ENCODE results near the gene KDM1B.

DNA sequence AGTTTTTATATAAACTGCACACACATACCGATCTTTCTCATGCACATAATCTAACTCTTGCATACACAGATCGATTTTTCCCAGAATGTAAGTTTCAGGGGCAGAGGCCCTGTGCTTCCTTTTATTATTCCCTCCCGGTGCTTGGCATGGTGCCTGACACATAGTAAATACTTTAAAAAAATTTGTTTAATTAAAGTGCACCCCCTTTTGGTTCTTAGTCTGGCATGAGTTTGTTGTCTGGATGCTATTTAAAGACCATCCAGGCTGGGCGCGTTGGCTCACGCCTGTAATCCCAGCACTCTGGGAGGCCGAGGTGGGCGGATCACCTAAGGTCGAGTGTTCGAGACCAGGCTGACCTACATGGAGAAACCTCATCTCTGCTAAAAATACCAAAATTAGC is 114.5 kb downstream of the KDM1B start:
- TF ChIP-seq, protein P1, sequence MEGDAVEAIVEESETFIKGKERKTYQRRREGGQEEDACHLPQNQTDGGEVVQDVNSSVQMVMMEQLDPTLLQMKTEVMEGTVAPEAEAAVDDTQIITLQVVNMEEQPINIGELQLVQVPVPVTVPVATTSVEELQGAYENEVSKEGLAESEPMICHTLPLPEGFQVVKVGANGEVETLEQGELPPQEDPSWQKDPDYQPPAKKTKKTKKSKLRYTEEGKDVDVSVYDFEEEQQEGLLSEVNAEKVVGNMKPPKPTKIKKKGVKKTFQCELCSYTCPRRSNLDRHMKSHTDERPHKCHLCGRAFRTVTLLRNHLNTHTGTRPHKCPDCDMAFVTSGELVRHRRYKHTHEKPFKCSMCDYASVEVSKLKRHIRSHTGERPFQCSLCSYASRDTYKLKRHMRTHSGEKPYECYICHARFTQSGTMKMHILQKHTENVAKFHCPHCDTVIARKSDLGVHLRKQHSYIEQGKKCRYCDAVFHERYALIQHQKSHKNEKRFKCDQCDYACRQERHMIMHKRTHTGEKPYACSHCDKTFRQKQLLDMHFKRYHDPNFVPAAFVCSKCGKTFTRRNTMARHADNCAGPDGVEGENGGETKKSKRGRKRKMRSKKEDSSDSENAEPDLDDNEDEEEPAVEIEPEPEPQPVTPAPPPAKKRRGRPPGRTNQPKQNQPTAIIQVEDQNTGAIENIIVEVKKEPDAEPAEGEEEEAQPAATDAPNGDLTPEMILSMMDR (IDR thresholded peaks at IDR 0.05) = no peak
- TF ChIP-seq ZFX (IDR thresholded peaks at IDR 0.05; ENCODE audit: borderline replicate concordance) = no peak

Measured in 22Rv1 (cell line).